CD4-positive, alpha-beta T cell (primary cell): ENCODE measurements around the gene PNLDC1. TPM values are rescaled to one million over a fixed set of nuclear protein-coding genes. Genes with fewer than 3 reads are reported as not detected.
"Not testable (repeated sequence)": the region's sequence is repeated elsewhere in the genome, so short reads cannot be mapped to it uniquely, and the experiment has no call there.

Experiments
- ATAC-seq: fragments of 200-7000 bp; cut with Tn5 transposase; one replicate; pipeline ENCODE4 v1.10.0; 2022; ENCODE audit warnings: mild to moderate bottlenecking; ENCODE audit not compliant: poor library complexity
- CTCF ChIA-PET: fragments of 350-600 bp; sonication (Branson Sonifier 250); formaldehyde crosslinking; loops from one replicate; lab custom pipeline; 2021; ENCODE audit warnings: antibody characterized with exemption, inconsistent platforms; lab: Charles Lee
- POLR2A ChIA-PET: fragments of 350-600 bp; sonication (Branson Sonifier 250); formaldehyde crosslinking; loops from one replicate; lab custom pipeline; 2021; ENCODE audit warnings: antibody characterized with exemption, inconsistent platforms; lab: Charles Lee
- DNase-seq, 14 experiments: peaks; one replicate each; pipeline ENCODE4 v3.0.0-alpha.2; 2013 to 2020; ENCODE audit warnings: mixed read lengths in 2 of 14
- H3K27ac ChIP-seq, 2 donors: one replicate each; pipeline versions ENCODE4 v1.5.1 to v1.7.0; 2013; ENCODE audit warnings: low read length in 2 of 2, low read depth in 1 of 2, mild to moderate bottlenecking in 1 of 2
- H3K27me3 ChIP-seq, 2 experiments: 1 replicate in 1 of 2; 2 replicates in 1 of 2; pipeline versions ENCODE4 v1.6.1 to v1.7.0; 2013; ENCODE audit warnings: low read length in 2 of 2, control low read depth in 1 of 2, mild to moderate bottlenecking in 1 of 2, moderate library complexity in 1 of 2; ENCODE audit not compliant: insufficient read depth in 2 of 2, control insufficient read depth in 1 of 2
- H3K36me3 ChIP-seq: one replicate; pipeline ENCODE4 v1.6.1; 2013; ENCODE audit warnings: low read length, control low read depth; ENCODE audit not compliant: insufficient read depth
- H3K4me1 ChIP-seq: one replicate; pipeline ENCODE4 v1.6.1; 2013; ENCODE audit warnings: low read length, control low read depth; ENCODE audit not compliant: insufficient read depth
- H3K4me3 ChIP-seq: one replicate; pipeline ENCODE4 v1.5.1; 2013; ENCODE audit warnings: mild to moderate bottlenecking, low read length, moderate library complexity
- H3K9me3 ChIP-seq, 2 experiments: 1 replicate in 1 of 2; 2 replicates in 1 of 2; pipeline versions ENCODE4 v1.6.1 to v1.7.0; 2013; ENCODE audit warnings: low read length in 2 of 2, mild to moderate bottlenecking in 2 of 2, control low read depth in 1 of 2, moderate library complexity in 1 of 2; ENCODE audit not compliant: control insufficient read depth in 1 of 2, insufficient read depth in 1 of 2
- H3K27ac Mint-ChIP-seq: one replicate; pipeline ENCODE4 v1.8.0; 2020; ENCODE audit warnings: mixed read lengths
- H3K27me3 Mint-ChIP-seq: one replicate; pipeline ENCODE4 v1.8.0; 2021; ENCODE audit warnings: mixed read lengths
- H3K36me3 Mint-ChIP-seq: one replicate; pipeline ENCODE4 v1.8.0; 2021; ENCODE audit warnings: low read depth, mixed read lengths
- H3K4me1 Mint-ChIP-seq: one replicate; pipeline ENCODE4 v1.8.0; 2021; ENCODE audit warnings: low read depth, mixed read lengths
- H3K4me3 Mint-ChIP-seq: one replicate; pipeline ENCODE4 v1.8.0; 2020; ENCODE audit warnings: mild to moderate bottlenecking, mixed read lengths
- H3K9me3 Mint-ChIP-seq: one replicate; pipeline ENCODE4 v1.8.0; 2020; ENCODE audit warnings: mixed read lengths
- intact Hi-C, 2 experiments: fragments of 100-400 bp; cut with DNase I in 1 of 2; cut with micrococcal nuclease in 1 of 2; formaldehyde crosslinking; loops; one replicate each; pipeline versions ENCODE4 v1.15.1 to v1.9.0; 2023 to 2025; cut with DNase I, micrococcal nuclease
- total RNA-seq, 174 experiments: library from RNA in 2 of 174; stranded (reverse) in 2 of 174; gene quantifications; one replicate each; pipeline ENCODE4 v1.2.3 and lab custom pipeline; 2021 to 2026
- TF ChIP-seq, protein P1 (sequence below): fragments of 200-600 bp; IDR thresholded peaks from one replicate; pipeline ENCODE4 v1.8.0; 2022; ENCODE audit warnings: antibody characterized with exemption, mild to moderate bottlenecking

PNLDC1 gene
- total RNA-seq, 2 experiments from 2014 or later: 0.14 TPM; not detected in 1

DNA sequence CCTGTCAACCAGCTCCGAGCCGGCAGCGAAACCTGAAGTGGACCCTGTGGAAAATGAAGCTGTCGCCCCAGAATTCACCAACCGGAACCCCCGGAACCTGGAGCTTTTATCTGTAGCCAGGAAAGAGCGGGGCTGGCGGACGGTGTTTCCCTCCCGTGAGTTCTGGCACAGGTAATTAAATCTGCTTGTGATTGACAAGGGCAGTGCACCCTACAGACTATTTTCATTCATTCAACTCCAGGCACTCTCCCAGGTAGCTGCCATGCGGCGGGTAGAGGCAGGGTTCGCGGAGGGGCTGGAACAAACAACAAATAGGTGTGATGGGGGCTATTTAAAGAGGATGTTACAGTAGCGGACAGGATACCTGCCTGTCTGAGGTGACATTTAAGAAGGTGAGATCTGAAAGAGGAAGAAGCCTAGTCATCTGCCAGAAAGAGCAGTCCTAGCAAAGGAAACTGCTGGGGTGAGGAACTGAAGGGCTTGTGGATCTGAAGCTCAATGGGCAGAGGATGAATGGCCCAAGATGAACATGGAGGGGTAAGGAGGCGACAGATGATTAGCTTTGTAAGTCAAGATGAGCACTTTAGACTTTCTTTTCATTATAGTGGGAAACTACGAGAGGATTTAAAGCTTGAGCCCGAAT lies 9.0 kb upstream of the PNLDC1 start:
- no peaks in the 10 kb centered on the region for H3K9me3 Mint-ChIP-seq
- peaks cover 68% of the 10 kb centered on the region for H3K4me1 Mint-ChIP-seq
- peak overlapping the region; percentile 99 for H3K4me3 Mint-ChIP-seq
- ATAC-seq: no peak
- peak overlapping the region; percentile 84 for H3K4me3 ChIP-seq
- ChIA-PET CTCF (interaction anchor here (1.3 to 1.5 kb wide), 3 partner anchors 17 to 100 kb away, joined by 3 to 4 read pairs (median 3); no protein-coding TSS in a partner anchor), POLR2A (interaction anchor here (0.6 to 5.5 kb wide), 12 partner anchors 9 to 178 kb away, joined by 3 to 176 read pairs (median 10); partner anchors contain the start of genes ACAT2, IGF2R, SOD2 and WTAP)
- no peaks in the 10 kb centered on the region for H3K27me3 Mint-ChIP-seq
- intact Hi-C loops: loop anchor here (1.0 to 5.0 kb wide), 3 partner anchors 29 to 98 kb away; partner anchors contain the start of genes ACAT2 (in 1 of the 2) and SOD2 (in 1 of the 2)
- no peaks in the 10 kb centered on the region for H3K27me3 ChIP-seq
- H3K27ac Mint-ChIP-seq: peak overlapping the region; percentile 95
- peaks cover 93% of the 10 kb centered on the region for H3K36me3 Mint-ChIP-seq
- peak overlapping the region; percentile 88 to 97 for H3K27ac ChIP-seq
- H3K36me3 ChIP-seq: peaks cover 54% of the 10 kb centered on the region
- DNase-seq: peak in 6 of 14 experiments; percentile 2 to 48 (median 12)
- no peaks in the 10 kb centered on the region for H3K9me3 ChIP-seq
- TF ChIP-seq, protein P1, sequence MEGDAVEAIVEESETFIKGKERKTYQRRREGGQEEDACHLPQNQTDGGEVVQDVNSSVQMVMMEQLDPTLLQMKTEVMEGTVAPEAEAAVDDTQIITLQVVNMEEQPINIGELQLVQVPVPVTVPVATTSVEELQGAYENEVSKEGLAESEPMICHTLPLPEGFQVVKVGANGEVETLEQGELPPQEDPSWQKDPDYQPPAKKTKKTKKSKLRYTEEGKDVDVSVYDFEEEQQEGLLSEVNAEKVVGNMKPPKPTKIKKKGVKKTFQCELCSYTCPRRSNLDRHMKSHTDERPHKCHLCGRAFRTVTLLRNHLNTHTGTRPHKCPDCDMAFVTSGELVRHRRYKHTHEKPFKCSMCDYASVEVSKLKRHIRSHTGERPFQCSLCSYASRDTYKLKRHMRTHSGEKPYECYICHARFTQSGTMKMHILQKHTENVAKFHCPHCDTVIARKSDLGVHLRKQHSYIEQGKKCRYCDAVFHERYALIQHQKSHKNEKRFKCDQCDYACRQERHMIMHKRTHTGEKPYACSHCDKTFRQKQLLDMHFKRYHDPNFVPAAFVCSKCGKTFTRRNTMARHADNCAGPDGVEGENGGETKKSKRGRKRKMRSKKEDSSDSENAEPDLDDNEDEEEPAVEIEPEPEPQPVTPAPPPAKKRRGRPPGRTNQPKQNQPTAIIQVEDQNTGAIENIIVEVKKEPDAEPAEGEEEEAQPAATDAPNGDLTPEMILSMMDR: no peak
- peaks cover 39% of the 10 kb centered on the region for H3K4me1 ChIP-seq

DNA sequence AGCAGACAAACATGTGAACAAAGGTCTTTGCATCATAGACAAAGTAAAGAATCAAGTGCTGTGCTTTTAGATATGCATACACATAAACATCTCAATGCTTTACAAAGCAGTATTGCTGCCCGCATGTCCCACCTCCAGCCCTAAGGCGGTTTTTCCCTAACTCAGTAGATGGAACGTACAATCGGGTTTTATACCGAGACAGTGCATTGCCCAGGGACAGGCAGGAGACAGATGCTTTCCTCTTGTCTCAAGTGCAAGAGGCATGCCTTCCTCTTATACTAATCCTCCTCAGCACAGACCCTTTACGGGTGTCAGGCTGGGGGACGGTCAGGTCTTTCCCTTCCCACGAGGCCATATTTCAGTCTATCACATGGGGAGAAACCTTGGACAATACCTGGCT lies 5.1 kb upstream of the PNLDC1 start:
- POLR2A ChIA-PET, H3K27ac Mint-ChIP-seq, H3K9me3 ChIP-seq, H3K4me3 ChIP-seq, DNase-seq, H3K27me3 ChIP-seq, H3K27me3 Mint-ChIP-seq, H3K9me3 Mint-ChIP-seq, ATAC-seq, CTCF ChIA-PET, H3K27ac ChIP-seq: not testable (repeated sequence)
- peak overlapping the region; percentile 40 for H3K4me3 Mint-ChIP-seq
- intact Hi-C loops: loop anchor here (5.0 kb wide), 1 partner anchor 57 kb away; no protein-coding TSS in a partner anchor
- peaks cover 99% of the 10 kb centered on the region for H3K36me3 Mint-ChIP-seq
- H3K4me1 Mint-ChIP-seq: peaks cover 41% of the 10 kb centered on the region
- Histone ChIP-seq H3K36me3 (peaks cover 69% of the 10 kb centered on the region), H3K4me1 (peaks cover 28% of the 10 kb centered on the region)

DNA sequence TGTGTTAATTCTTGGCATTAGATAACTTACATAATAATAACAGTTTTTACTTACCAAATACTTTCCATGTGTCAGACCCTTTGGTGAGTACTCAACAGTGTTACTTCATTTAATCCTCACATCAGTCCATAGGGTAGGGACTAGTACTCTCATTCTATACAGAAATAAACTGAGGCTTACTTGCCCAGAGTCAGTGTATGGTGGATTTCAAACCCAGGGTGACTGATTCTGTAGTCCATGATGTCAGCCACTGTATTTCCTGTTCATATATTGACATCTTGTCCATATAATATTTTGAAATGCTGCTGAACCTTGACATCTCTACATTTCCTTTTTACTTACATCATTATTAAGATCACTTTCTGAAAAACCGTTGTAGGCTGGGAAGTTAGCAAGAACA lies 2.5 kb upstream of the PNLDC1 start:
- Histone ChIP-seq H3K27ac (no peak overlapping the region), H3K4me3 (no peak overlapping the region), H3K36me3 (peaks cover 63% of the 10 kb centered on the region), H3K27me3 (no peaks in the 10 kb centered on the region), H3K9me3 (no peaks in the 10 kb centered on the region), H3K4me1 (peaks cover 12% of the 10 kb centered on the region)
- intact Hi-C loops: no loop called here
- Mint-ChIP-seq H3K27me3 (no peaks in the 10 kb centered on the region), H3K36me3 (peaks cover 80% of the 10 kb centered on the region), H3K4me3 (no peak overlapping the region), H3K4me1 (peaks cover 15% of the 10 kb centered on the region), H3K9me3 (no peaks in the 10 kb centered on the region), H3K27ac (peak overlapping the region; percentile 8)
- TF ChIP-seq, protein P1: no peak
- ATAC-seq (no peak), DNase-seq (no peak)
- POLR2A ChIA-PET: no interaction called here
- CTCF ChIA-PET: no interaction called here
